GM21723 (cell line): Measurements from ENCODE around the gene IFIH1.

Experiments
- ATAC-seq: cut with Tn5 transposase; IDR thresholded peaks from one replicate; pipeline ENCODE4 v1.9.1; 2021; ENCODE audit warnings: mild to moderate bottlenecking, moderate library complexity; ENCODE audit not compliant: unreplicated experiment

IFIH1 gene

DNA sequence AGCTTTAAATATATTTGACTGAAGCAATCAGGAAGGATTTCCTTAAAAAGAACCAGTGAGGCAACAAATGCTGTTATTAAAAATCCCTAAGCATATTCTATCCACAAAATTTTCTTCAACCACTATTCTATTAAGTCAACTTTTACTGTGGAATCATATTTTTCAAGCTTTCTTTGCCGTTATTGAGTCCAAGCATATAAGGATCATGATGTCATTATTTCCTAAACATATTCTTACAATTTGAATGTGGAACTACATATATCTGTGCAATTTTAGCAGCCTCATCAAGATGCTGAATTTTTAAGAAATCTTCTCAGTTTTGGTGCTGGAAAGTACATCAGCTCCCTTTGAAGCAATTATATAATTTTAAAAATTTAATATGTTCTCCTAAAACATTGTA lies 5.6 kb downstream of the IFIH1 start:
- no peak for ATAC-seq

DNA sequence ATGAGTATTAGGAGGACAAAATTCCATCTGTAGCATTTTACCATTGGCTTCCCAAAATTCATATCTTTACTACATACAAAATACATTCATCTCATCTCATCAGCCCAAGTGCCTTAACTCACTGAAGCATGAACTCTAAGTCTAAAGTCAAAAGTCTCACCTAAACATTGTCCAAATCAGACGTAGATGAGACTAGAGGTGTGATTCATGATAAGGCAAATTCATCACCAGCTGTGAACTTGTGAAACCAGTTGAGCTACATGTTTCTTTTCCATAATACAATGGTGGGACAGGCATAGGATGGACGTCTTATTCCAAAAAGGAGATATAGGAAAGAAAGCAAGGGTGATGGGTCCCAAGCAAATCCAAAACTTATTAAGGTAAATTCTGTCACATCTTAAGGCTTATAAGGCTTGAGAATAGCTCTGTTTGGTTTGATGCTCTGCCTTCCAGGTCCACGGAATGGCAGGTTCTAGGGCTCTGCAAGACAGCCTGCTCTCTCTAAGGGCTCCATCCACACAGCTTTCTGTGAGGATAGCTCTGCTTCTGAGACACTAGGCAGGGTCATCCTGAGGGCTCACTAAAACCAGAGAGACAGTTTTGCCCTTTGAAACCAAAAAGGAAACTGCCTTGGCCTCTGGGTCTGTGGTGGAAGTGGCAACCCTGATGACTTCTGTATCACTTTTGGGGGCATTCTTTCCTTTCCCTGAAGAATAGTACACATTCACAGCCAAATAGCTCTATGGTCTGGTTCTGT lies 9.6 kb downstream of the IFIH1 start:
- ATAC-seq, result peak; percentile 50

DNA sequence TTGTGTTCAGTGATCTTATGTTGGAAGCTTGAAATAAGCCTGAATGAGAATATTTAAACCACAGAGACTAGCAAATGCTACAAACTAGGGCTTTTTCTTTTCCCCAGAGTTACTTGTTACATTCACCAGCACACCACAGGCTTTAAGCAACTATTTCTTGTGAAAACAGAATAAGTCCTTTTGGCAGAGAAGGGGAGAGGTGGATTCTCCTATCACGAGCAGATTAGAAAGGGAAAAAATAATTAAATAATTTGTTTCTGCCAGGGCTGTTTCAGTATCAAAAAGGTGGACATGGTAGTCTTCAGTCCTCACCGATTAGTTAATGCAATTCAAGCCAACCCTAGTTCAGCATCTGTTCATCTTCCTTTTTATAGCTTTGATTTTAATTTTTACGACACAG lies 12.6 kb downstream of the IFIH1 start:
- ATAC-seq, result no peak

DNA sequence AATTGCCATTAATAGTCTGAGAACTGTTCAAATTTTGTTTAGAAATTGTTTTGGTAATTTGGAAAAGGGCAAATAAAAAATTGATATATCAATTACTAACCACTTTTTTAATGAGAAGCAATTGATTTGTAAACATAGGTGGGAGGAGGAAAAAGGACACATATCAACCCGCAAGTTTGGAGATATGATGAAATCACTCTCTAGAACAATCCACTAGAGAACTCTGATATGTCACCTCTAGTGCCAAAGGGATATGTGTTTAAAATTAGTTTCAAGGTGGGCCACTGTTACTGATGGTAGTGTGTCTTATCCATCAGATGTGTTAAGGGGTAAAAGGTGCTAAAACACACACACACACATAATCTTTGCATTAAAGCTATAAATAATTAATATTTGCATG lies 16.6 kb downstream of the IFIH1 start:
- no peak for ATAC-seq

DNA sequence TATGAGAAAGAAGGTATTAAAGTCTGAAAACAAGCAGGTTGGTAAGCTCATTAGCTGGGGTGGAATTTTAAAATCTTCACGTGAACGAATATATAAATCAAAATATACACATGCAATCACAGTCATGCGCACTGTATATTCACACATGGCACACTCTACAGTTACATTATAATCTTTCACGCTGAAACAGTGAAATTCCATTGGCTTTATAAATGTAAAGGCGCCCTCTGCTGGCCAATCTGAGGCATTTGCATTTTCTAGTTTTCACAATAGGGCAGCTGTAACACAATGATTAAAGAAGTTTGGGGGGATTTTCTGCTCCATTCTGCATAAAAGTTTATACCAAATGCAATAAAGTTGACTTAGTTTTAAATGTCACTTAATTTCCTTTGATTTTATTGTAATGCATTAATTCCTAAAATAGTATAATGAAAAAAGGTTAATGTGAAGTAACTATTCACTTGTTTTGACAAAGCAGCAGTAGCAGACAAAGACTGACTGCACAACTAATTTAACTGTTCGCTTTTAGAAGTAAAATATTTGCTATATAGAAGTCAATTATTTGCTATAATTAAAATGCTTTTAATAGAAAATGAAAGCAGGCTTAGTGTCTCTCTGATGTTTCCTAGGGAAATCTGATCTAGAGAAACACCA lies 17.2 kb downstream of the IFIH1 start:
- ATAC-seq, result peak; percentile 81

DNA sequence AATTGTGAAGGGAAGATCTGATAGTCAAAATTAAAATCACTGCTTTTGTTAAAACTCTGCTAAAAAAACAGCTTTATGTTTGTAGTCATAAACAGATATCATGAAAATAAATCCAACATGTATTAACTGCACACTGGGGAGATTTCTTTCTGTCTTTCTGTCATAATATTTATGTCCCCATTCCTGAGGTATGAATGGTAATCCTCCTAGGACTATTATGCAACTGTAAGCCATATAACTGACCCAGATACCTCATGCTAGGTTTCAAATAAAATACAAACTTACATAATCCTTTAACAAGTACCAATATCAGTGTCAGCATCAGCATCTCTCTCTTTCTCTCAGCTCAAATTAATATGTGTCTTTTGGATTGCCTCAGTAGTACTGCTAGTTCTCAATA lies 18.2 kb downstream of the IFIH1 start:
- no peak for ATAC-seq

DNA sequence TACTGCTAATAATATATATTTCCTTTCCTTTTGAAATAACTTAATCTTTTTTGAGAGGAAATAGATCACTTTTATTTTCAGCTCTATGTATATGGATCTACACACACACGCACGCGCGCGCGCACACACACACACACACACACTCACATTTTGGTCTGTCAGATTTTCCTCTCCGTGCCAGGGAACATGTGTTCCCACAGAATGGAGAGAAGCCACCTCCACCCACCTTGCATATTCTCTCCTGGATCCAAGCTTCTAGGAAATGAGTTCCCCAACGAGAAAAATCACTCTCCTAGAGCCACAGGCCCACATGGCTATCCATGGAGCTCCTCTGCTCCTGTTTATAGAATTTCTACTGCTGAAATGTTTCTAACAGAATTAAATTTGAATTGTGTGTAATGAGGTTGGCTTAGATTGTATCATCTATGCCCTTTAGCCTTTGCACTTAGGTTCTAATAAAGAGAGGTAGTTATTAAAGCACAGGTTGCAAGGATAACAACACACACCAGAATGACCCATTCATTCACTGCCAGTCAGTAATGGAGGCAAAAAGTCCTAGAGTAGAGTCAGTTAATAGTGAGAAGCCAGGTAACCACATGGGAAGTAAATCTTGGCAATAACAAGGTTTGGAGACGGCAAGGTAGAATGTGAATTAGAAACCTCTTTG lies 19.7 kb downstream of the IFIH1 start:
- ATAC-seq, result no peak

DNA sequence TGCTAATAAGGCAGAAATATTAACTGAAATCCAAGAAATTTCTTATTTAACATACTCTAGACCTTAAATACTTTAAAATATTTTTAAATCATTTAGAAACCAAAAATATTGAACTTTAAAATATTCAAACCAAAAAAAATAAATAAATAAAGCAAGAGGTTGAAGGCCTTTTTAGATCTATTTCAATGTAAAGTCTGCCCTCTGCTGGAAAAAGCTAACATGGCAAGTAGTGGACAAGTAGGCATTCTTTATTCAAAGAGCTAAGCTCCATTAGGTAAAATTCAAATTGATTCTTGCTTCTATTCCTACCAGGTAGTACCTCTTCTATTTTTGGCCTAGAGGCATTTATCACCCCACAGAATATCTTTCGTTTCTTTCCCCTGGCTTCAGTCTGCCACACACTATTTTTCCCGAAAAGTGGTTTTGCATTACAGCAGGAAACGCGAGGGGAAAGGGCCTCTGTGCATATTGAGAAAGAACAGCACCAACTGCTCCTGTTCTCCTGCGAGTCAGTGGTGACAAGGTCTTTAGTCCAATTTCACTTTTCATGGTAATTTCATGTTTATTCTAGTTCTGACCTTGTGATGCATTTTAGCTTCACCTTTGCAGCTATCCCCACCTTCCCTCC lies 20.4 kb downstream of the IFIH1 start:
- peak; percentile 64 for ATAC-seq

DNA sequence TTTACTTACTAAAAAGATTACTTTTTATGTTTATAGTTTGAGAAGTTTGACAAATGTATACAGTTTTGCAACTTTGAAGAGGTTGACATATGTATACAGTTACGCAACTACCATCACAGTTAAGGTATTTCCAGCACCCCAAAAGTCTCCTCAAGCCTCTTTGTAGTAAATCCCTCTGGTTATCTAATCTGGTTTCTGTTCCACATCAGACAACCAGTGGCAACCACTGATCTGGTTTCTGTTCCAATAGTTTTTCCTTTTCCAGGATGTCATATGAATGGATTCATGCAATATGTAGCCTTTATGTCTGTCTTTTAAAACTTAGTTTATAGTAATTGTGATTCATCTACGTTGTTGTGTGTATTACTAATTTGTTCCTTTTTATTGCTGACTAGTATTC lies 23.5 kb downstream of the IFIH1 start:
- ATAC-seq, result no peak

DNA sequence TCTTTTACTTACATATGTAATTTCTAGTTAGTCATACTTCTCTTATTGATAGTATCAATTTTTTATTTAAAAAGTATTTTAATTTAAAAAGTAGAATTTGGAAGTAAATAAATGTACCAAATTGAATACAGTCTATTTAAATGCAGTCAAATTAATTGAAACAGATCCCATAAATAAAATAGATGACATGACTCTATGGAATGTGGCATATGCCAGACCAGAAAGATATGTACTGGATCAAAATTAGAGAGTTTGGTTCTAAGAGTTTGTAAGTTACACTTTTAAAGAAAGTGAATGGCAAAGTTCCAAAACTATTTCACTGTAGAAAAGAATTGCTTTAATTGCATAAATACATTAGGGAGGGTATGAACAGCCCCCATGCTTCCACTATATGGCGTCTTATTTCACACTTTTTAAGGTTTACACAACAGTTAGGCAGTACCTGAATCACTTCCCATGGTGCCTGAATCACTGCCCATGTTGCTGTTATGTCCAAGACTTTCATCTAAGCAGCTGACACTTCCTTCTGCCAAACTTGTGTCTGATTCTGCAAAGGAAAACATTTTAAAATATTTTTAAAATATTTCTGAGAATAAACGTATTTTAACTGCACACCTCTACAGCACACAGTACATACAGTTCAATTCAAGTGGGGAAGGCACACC lies 25.2 kb downstream of the IFIH1 start:
- ATAC-seq, result no peak

DNA sequence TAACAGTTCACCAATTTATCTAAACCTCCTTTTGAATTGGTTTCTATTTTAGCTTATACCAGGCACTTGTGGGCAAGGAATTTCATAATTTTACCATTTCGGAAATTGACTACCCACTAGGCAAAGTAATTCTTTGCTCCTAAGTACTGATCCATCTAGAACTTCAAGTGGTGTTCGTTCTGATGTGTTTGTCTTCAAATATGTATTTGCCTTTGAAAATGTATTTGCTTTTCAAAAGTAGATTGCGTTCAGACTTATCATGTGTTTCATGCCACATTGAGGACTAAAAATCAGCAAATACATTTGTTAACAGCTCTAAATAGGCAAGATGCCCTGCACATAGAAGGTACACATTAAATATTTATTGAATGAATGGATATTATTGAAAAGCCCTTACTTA lies 26.7 kb downstream of the IFIH1 start:
- no peak for ATAC-seq

DNA sequence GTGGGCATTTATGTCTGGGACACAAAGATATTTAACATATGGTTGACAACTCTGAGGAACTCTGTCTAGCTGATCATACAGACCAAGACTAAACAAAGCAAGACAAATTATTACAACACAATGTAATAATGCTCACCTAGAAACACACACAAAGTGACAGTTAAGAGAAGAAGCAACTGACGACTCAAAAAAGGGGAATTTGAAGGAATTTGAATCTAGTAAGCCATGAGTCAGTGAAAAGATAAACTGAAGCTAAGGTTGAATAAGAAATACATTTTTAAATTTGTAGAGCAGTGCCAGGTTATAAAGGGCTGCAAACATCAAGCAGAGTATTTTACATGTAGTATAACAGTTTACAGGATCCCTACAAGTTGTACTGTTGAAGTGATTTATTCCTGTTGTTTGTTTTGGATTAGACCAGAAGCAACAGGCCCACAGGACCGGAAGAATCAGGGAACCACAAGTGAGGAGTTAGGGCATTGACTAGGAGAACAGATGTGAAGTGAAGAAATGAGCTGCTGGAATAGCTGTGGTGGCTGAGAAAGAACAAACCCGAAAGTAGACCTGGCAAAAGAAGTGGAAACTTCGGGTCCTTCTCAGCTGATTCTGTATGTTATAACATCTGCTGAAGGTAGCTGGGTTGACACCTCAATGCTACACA lies 35.6 kb downstream of the IFIH1 start:
- ATAC-seq, result no peak

DNA sequence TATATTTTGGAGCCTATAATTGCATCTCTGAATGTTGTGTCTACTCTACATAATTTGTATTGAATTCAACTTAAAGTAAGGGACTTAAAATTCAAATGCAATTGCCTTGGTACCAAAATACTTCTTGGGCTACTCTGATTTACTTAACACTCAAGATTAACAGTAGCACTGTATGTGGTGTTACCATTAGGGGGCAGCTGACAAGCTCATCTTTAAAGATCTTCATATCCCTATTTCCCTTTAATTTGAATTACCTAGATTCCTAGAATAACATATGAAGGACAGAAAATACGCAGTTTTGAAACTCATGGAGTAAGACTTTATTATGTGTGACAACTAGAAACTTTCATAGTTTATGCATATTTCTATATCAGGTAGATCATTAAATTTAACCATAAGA lies 37.8 kb downstream of the IFIH1 start:
- ATAC-seq, result no peak

DNA sequence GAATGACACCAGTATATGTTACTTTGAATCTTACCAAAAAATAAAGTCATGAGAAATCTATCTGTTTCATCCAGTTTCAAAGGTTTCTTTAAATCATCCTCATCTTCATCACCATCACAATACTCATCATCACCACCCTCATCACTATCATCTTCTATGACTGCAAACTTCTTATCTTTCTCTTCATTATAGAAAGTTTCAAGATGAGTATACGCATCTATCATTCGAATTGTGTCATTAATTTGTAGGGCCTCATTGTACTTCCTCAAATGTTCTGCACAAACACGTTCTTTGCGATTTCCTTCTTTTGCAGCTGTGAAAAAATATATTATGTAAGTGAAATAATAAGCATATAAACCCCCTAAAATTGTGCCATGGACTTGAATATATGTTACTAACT lies 41.1 kb downstream of the IFIH1 start:
- ATAC-seq, result no peak

DNA sequence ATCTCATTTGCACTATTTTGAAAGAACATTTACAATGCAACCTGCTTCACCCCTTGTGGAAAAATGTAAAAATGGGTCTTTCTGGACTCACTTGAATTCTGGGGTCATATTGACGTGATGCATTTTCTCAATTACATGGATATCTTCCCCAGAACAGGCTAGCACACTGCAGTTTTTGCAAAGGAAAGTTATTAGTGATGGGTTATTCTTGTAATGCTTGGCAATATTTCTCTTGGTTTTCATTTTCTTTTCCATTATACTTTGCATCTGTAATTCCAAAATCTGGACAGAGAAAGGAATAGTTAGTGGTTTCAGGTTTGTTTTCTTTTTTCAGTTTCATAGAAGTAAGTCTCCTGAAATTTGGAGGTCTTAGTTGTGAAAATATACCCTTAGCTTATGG lies 50.5 kb downstream of the IFIH1 start:
- ATAC-seq, result no peak

DNA sequence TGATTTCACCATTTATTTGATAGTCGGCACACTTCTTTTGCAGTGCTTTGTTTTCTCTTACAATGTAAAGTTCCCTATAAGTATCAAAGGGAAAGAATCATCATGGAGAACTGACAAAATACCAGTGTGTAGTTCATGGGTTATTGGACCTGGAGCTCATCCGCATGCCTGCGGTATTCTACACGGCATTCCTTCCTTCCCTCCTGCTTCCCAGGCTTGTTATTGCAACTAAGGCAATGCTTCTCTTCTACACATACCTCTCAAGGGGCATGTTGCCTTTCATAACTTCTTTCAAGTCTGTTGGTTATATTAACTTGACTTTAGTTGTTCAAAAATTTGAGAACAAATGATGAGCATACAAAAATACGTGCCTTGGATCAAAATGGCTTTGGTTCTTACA lies 51.0 kb downstream of the IFIH1 start:
- no peak for ATAC-seq

DNA sequence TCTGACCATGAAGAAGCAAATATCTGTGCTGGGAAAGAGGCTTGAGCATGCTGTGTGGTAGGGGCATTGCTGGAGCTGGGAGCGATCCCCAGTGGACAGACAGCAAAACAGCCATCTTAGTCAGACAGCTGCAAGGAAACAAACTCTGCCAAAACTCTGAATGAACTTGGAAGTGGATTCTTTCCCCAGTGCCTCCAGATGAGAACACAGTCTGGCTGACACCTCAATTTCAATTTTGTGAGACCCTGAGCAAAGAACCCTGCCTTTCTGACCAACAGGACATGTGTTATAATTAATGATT lies 52.1 kb downstream of the IFIH1 start:
- no peak for ATAC-seq

DNA sequence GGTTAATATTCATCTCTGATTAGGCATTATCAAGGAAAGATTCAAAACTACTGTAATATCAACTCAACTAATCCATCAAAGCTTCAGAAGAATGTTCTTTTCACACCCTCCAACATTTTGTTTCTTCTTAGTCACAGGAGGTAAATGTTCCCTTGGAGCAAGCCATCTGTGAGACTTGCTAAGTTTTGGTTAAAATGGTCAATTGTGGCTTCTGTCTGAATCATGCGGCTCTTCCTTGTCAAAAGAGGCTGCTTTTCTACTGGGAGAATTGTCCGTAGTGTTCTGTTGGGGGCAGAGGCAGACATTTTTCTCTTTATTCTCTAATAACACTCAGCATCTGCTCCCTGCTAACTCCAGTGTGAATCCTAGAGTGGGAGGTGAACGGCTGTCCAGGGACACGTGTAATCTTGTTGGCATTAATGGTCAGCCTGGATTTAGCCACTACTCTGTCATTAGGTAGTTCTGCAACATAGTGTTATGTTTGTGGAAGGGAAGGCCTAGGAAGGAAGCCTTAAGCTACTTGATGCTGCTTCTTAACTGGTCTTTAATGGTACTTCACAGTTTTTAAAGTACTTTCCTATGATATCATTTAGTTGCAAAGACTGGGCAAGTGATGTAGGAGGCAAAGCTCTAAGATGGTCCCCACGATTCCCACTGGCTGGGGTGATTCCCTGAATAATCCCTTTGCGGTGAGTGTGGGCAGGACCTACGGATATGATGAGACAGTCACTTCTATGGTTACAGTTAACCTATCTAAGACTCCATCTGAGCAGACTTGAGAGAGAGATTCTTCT lies 52.6 kb downstream of the IFIH1 start:
- no peak for ATAC-seq

DNA sequence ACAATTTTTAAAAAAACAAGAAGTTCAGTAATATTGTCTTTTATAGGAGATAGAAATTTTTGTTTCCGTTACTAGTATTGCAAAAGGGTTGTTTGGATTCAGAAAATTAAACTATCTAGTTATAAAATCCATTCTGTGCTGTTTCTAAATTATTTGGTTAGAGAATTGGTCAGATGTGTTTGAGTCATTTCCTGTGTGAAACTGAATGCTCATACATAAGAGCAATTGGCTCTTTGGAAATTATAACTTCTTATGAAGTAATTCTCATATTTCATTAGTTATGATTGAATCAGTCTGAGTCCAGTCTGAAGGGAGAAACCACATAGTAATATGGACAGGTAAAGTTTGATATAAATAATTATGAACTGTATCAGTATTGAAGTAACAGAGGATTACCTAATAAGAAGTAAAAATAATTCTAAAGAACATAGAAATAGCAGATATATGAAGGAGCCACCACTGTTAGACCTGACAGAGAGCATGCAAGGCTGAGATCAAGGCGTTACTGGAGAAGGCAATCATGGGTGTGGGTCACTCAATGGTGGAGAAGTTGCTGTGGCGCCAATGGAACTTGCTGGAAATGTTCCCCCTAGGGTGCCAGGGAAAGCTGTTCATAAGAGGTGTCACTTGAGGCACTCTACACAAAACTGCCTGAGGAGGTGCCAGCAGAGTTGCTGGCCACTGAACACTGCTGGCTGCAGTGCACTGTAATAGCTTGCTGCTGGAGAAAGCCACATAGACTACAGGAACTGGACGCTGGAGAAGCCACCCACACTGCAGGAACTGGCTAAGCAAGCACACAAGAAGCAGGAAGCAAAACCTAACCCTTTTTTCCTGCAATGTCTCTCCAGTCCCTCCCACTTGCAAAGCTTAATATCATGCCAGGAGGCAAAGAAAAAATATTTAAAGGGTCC lies 57.2 kb downstream of the IFIH1 start:
- peak; percentile 55 for ATAC-seq
